GM18502 (cell line): Measurements from ENCODE around the gene PYM1.
"Not testable (repeated sequence)": the region's sequence is repeated elsewhere in the genome, so short reads cannot be mapped to it uniquely, and the experiment has no call there.

ENCODE experiments used
- ATAC-seq: cut with Tn5 transposase; IDR thresholded peaks from one replicate; pipeline ENCODE4 v1.9.1; 2021; ENCODE audit warnings: mild to moderate bottlenecking; ENCODE audit not compliant: unreplicated experiment, poor library complexity

Gene PYM1

DNA sequence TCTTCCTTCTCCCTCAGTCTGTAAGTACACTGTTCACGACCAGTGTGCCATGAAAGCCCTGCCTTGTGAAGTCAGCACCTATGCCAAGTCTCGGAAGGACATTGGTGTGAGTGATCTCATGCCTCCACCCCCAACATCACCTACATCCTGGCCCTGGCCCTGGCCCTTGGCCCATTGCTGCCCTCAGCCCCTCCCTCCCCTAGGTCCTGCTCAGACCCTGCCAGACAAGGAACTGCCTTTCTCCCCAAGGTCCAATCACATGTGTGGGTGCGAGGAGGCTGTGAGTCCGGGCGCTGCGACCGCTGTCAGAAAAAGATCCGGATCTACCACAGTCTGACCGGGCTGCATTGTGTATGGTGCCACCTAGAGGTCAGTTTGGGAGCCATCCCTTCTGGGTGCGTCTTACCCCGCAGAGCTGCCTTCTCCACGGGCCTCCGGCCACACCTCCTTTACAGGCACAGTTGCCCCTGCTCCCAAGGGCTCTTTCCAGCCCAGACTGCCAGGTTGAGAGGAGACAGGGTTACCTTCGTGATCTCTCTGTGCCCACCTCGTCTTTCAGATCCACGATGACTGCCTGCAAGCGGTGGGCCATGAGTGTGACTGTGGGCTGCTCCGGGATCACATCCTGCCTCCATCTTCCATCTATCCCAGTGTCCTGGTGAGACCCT, 12.5 kb upstream of the PYM1 start:
- peak; percentile 97 for ATAC-seq

DNA sequence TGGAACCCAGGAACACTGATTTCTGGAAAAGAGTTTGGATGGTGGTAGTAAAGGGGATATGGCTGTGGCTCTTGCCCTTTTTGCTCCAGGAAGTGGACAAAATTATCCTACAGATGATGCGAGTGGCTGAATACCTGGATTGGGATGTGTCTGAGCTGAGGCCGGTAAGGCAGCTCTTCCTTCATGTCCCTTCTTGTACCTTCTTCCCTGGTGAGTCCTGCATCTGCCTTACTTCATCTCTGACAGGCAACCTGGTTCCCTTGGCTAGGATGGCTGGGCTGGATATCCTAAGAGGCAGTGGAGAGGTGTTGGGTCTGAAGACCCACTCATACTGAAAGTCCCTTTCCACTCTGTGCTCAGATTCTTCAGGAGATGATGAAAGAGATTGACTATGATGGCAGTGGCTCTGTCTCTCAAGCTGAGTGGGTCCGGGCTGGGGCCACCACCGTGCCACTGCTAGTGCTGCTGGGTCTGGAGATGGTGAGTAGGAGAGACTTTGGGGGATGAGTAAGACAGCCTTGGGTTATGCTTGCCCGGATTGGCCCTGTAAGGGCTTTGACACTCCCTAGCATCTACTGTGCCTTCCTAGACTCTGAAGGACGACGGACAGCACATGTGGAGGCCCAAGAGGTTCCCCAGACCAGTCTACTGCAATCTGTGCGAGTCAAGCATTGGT, 11.3 kb upstream of the PYM1 start:
- ATAC-seq: no peak

DNA sequence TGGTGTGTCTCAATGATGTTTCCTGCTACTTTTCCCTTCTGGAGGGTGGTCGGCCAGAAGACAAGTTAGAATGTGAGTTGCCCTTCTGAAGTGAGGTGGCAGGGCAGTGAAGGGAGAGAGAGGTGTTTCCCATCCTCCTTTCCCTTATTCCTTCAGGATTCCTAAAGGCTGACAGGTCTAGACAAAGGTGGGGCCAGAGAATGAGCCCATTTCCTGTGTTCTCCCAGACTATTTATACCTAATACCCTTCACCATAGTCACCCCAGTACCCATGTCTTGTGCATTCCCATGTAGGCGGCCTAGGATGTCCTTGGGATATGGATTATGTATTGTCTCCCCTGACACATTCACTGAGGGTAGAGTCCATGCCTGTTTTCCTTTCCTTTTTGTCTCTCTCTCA, 10.3 kb upstream of the PYM1 start:
- no peak for ATAC-seq

DNA sequence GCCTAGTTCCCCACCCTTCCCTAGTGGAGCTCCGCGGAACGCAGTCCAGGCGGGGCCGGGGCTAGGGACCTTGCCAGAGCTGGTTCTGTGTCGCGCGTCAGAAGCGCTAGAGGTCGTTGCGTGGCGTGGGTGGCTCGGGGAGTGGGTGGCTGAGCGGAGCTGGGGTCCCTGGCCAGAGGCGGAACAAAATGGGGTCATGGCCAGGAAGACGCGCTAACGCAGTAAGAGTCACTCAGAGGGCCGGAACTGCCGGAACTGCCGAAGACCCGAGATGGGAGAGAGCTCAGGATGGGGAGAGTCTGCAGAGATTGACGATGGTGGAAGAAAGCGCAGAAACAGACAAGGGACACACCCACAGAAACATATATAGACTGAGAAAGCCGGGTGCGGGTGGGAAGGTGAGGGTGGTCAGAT, 8.1 kb upstream of the PYM1 start:
- no peak for ATAC-seq

DNA sequence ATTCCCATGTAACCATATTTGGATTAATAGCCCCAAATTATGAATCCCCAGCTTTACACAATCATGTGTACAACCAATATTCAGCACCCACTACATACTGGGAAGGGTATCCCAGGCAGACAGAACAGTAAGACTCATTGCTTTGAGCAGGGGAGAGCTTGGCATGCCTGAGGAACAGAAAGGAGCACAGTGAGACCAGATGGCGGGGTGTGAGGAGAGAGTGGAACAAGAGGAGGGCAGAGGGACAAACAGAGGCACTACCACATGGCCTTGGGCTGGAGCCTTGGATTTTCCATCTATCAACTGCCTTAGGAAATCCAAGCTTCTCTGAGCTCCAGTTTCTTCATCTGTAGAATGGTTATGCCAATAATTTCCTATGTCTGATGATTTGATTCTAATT, 7.1 kb upstream of the PYM1 start:
- no peak for ATAC-seq

DNA sequence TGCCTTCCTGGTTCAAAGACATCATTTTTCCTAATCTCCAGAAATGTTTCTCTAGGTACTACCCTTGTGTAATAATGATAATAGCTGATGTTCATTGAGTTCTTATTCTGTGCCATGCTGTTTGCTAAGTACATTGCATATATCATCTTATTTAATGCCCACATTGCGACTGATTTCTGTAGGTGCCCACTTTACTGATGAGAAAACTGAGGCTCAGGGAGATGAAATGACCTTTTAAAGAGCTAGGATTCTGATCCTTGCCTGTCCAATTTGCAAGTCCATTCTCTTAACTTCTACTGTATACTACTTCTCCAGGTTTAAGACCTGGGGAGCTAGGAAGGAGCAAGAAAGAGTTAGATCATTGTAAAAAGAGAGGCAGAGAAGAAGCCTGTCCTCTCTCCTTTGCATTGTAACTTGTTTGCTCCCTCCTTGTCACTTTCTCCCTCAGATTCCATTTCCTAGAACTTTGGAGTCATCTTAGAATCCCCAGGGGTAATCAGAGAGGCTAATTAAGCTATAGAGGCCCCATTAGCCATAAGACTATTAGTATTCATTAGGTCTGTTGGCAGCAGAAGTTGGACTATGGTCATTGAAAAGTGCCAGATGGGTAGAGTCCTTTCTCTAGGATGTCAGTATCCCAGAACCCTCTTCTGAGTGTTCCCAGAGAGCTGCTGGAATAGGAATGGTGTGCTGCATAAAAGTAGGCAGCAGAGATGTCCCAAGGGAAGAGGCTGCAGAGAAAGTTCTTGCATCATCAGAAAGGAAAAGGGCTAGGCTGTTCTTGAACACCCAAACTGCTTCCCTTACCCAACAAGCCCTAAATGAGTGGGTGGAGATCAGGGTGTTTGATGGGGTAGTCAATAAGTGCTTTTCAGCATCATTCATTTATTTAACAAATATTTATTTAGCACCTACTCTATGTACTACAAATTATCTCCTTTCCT, 6.4 kb upstream of the PYM1 start:
- ATAC-seq: no peak

DNA sequence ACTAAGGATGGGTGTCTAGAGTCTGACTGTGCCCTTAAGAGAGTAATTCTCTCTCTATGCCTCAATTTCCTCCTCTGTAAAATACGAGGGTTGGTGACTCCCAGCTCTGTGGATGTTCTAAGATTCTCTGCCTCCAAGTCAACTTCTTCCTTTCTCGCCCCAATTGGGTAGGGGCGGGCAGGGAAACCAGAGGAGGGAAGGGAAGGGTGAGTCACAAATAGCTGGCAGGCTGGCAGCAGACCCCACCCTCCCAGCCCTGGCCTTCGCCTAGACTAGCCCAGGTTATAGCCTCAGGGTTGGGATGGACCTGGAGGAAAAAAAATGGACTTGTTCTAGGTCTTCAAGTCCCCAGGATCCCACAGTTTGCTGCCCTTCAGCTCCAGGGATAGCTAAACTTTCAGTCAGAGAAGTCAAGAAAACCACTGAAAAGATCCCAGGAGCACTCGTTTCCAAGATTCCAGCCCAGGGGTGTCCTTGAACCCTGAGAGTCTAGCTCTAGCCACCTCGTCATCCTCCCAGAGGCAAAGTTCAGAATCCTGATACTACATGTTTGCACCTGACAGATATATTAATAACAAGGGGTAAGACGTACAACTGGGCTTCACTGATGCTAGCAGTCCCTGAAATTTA, 5.6 kb upstream of the PYM1 start:
- no peak for ATAC-seq

DNA sequence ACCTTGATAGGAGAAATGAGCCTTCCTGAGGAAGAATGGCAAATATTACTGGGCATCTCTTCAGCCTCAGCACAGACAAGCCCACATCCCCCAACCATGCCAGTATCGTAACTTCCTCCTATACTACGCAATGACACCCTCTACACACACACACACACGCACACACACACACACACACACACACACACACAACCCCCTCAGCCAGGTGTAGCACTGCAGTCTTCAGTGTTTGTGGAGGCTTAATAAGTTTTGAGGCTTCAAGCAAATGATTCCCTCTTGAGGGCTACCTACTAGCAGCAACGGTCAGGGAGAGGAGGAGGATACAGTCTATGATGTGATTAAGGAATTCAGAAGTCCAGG, 4.8 kb upstream of the PYM1 start:
- ATAC-seq: no peak

DNA sequence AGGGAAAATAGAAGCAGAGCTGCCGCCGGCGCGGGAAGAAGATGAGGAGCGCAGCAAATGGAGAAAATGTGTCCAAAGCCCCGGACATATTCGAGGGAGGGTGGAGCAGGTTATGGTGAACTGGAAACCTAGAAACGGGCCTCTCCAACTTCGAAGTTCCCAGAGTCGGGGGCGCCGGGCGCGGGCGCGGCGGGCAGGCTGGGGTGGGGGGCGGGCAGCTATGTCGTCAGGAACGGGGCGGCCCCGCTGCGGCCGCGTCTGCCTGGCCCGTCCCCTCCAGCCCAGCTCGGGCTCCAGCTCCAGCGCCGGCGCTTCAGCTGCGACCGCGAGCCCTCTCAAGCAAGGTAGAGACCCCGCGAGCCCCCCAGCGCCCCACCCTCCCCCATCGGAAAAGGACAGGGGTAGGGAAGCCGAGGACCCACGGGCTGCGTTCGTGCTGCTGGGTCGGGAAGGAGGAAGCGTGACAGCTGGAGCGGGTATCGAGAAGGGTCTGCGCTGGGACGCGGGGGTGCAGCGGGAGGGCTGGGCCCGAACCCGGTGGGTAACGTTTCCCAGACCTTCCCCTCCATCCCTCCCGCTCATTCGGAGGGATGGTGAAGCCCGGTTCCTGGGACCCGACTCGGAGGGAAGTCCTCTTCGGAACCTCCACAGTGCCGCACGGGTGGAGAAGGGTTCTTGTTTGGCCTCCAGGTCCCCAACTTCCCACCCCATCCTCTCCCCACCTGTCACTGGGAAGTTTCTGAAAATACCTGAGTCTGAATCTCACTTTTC, 4.3 kb upstream of the PYM1 start:
- no peak for ATAC-seq

DNA sequence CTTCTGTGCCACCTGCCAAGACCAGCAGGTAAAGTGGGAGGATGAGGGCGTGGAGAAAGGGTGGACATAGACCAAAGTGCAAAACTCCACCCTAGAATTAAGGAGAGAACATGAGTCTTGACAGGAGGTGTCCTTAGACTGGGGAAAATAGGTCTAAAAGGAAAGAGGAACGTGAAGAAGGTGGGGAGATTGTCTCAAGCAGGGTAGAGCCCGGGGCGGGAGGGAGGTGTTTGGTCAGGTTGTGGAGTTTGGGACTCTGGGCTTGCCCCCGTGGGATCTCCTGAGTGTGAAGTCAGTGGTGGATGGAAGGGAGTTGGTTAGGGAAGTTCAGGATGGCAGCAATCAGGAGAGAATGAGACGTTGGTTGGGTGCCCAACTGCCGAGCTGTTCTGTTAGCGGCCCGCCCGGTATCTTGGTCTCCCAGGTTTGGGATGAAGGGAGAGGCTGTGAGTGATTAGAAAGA, 3.7 kb upstream of the PYM1 start:
- no peak for ATAC-seq

DNA sequence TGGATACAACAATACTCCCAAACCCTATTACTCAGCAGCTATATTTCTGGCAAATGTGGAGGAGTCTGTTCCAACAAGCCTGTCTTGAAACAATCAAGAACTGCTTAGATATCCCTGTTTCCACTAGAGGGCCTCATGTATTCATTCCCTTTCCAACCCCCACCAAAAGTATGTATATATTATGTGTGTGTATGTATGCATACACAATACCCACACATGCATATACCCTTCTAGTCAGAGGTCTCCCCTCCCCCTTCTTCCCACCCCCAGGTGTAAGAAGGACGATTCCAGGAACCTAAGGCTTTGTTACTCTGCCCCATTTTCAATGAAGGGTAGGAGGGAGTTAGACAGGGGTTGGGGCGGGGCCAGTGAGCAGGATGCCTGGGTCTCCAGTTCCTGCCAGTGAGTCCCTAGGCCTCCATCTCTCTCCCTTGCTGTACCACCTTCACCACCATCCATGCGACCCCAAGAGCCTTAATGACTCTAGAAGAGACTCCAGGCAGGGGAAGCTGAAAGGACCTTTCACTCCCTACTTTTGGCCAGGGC, 3.1 kb upstream of the PYM1 start, which contains the start of gene DGKA:
Gene DGKA, plus strand, starts transcription at position 392 of the 546 bp plus-strand sequence. CDS start 5,342 bp downstream, outside the sequence.
- no peak for ATAC-seq

DNA sequence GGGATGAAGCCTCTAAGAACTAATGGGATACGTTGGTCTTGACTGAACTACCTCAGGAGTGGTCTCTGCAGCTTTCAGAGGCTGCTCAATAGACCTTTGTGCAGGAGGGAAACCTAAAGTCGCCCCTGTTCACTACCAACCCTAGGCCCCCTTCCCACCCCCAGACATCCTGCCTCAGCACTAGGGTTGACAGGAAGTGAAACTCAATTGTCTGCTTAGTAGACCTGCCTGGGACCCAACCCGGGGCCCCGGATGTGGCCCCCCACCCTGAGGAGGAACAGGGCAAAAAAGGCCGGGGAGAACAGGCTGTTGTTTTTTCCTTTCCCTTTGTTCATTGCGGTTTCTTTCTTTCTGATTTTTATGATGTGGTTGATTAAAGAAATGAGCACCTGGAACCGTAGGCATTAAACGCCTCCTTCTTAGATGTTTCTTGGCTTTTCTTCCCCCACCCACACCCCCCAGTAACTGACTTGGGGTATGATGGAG, 1.7 kb upstream of the PYM1 start:
- ATAC-seq: peak; percentile 45

DNA sequence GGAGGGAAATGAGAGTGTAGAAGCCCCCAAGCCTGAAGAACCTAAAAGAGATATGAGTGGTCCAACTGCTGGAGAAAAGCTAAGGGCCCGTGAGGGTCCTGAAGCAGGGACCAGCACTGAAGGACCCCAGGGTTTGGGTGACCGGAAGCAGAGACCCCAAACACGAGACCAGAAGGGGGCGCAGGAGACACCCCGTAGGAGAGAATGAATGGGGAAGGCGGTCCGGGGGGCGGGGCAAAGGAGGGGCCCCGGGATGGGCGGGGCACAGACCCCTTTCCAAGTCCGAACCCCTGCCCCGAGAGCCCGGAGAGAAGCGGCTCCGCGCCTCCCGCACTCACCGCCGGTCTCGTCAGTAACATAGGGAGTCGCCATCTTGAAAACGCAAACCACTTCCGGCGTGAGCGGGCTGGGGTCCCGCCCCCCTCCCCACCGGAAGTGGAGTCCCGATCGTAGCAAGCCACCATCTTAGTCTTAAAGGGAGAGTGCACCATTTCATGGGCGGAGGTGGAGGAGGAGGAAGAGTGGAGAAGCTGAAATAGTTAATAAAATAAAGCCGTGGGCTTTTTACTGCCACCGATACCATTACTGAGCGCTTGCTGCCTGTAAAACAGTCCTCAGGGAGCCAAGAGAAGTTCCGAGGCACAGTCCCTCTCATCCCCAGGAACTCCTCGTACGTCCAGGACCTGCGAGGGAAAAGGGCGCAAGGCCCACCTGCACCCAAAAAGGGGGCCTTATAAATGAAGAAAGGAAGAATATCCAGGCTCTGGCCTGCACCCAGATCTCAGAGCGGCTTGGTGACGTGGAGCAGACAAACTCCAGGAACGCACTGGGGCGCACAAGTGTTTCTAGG, 731 bp downstream of the PYM1 start:
- ATAC-seq: peak; percentile 54

DNA sequence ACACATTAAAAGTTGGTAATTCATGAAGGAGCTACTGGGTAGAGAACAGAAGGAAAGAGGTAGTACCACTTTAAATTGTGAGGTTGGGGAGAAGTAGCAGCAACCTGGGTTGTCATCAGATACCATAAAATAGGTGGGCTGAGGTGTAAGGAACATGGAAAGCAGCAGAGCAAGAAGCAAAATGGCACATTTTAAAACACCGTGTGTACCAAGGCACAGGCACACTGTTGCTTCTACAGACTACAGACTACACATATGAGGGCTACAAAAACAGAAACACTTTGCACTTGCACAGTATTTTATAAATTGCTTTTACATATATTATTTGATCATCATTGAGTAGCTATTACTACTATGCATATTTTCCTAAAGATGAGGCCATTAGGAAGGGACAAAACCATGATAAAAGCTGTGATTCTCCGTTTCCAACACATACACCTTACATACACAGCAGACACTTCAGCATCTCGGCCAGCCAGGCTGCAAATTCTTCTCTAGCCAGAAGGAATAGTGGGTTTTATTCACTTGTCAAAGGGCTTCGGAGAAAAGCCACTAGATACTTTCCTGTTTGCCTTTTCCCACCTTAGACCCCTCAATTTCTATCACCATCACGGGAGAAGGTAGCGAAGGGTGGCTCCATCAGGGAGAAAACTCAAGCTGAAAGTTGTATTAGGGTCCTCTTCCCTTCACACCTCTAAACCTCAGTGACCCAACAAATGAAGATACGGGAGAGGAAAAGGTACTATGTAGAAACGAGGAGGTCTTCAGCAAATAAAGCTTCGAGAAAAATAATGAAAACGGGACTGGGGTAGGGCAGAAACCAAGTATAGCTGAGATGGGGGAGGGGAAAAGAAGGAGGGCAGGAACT, 1.6 kb downstream of the PYM1 start:
- ATAC-seq: no peak

DNA sequence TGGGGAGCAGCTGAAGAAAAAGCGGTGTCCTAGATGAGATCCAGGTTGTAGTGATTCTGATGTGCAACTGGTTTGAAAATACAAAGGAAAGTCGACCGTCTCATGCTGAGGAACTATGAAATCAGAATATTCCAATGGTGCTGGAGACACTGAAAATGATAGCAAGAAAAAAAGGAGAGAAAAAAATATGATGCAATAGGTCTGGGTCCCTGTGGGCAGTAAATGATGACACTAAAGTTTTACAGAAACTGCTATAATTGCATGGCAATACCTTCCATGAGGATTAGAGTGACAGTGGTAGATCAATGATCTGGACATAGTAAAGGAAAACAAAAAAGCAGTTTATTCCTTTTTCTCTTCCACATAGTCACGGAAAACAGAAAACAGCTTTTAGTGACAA, 2.3 kb downstream of the PYM1 start:
- no peak for ATAC-seq

DNA sequence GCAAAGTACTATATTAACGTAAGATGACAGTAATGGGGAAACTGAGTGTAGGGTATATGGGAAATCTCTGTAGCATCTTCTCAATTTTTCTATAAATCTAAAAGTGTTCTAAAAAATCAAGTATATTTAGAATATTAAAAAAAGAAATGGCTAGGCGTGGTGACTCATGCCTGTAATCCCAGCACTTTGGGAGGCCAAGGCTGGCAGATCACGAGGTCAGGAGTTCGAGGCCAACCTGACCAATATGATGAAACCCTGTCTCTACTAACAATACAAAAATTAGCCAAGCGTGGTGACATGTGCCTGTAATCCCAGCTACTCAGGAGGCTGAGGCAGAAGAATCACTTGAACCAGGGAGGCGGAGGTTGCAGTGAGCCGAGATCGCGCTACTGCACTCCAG, 4.0 kb downstream of the PYM1 start:
- ATAC-seq: not testable (repeated sequence)

DNA sequence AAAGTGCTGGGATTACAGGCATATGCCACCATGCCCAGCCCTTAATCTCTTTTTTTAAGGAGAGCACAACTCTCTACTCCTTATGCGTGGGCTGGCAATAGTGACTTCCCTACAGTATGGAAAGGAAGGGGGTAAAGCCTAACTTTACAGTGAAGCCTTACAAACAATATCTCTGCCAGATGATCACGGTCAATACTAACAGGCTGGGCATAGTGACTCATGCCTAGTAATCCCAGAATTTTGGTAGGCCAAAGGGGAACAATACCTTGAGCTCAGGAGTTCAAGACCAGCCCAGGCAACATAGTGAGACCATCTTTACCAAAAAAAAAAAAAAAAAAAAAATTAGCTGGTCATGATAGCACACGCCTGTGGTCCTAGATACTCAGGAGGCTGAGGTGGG, 5.6 kb downstream of the PYM1 start:
- no peak for ATAC-seq

DNA sequence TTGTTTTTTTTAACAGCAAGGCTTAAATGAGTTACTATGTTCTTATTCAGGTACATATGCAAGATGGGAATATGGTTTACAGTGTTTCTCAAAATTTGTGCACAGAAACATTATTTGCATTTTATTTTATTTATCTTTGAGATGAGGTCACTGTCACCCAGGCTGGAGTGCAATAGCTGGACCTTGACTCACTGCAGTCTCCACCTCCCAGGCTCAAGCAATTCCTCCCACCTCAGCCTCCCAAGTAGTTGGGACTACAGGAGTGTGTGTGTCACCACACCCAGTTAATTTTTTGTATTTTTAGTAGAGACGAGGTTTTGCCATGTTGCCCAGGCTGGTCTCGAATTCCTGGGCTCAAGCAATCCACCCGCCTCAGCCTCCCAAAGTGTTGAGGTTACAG, 8.7 kb downstream of the PYM1 start:
- ATAC-seq: not testable (repeated sequence)
